Natural killer cell treated with Interleukin-12 subunit alpha and Interleukin-12 subunit beta and Interleukin-15 and Interleukin-18, amount 100 ng/mL, for 72 hours (primary cell): ENCODE measurements around the gene UBE4B. TPM values are rescaled to one million over a fixed set of nuclear protein-coding genes. Genes with fewer than 3 reads are reported as not detected.
"Not testable (repeated sequence)": the region's sequence is repeated elsewhere in the genome, so short reads cannot be mapped to it uniquely, and the experiment has no call there.

ENCODE experiments used
- ATAC-seq, 2 donors: fragments of 150-1000 bp; cut with Tn5 transposase in 1 of 2; sonication (Bioruptor Pico), chemical (Tn5 transposase) in 1 of 2; 2 replicates each; pipeline ENCODE4 v1.10.0; 2021
- DNase-seq: peaks from one replicate; pipeline ENCODE4 v3.0.0; 2022; ENCODE audit warnings: low spot score
- H3K27ac Mint-ChIP-seq, 2 donors: 1 replicate in 1 of 2; 2 replicates in 1 of 2; pipeline ENCODE4 v1.8.0; 2022; ENCODE audit warnings: mixed read lengths in 2 of 2, mild to moderate bottlenecking in 1 of 2, moderate library complexity in 1 of 2
- H3K27me3 Mint-ChIP-seq, 2 donors: 1 replicate in 1 of 2; 2 replicates in 1 of 2; pipeline ENCODE4 v1.8.0; 2022; ENCODE audit warnings: mixed read lengths in 2 of 2
- H3K36me3 Mint-ChIP-seq: one replicate; pipeline ENCODE4 v1.8.0; 2022; ENCODE audit warnings: mixed read lengths
- H3K4me1 Mint-ChIP-seq, 2 donors: 1 replicate in 1 of 2; 2 replicates in 1 of 2; pipeline ENCODE4 v1.8.0; 2022; ENCODE audit warnings: low read depth in 2 of 2, mixed read lengths in 2 of 2, mild to moderate bottlenecking in 1 of 2
- H3K4me3 Mint-ChIP-seq: one replicate; pipeline ENCODE4 v1.8.0; 2022; ENCODE audit warnings: mixed read lengths
- H3K9me3 Mint-ChIP-seq: 2 replicates; pipeline ENCODE4 v1.8.0; 2022; ENCODE audit warnings: mixed read lengths
- total RNA-seq, 2 donors: library from RNA; stranded (reverse); gene quantifications; one replicate each; pipeline ENCODE4 v1.2.3, GENCODE V29; 2022

UBE4B gene
- total RNA-seq, 2 donors from 2014 or later = 36.7 to 52.4 TPM

DNA sequence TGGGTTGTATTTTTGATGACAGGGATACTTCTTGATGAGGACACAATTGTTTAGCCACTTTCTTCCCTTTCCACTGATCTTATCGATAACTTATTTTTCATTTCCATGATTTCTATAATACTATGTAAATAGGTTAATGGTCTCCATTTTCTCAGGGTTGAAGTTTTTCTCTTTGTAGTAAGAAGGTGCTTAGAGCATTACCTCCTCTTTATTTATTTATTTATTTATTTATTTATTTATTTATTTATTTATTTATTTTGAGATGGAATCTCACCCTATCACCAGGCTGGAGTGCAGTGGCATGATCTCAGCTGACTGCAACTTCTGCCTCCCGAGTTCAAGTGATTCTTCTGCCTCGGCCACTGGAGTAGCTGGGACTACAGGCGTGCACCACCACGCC lies 70.4 kb downstream of the UBE4B start:
- H3K36me3 Mint-ChIP-seq = peaks cover 20% of the 10 kb centered on the region
- H3K9me3 Mint-ChIP-seq = no peaks in the 10 kb centered on the region
- no peaks in the 10 kb centered on the region for H3K4me1 Mint-ChIP-seq
- DNase-seq = no peak
- no peaks in the 10 kb centered on the region for H3K27me3 Mint-ChIP-seq
- no peak overlapping the region for H3K4me3 Mint-ChIP-seq
- no peak overlapping the region for H3K27ac Mint-ChIP-seq
- ATAC-seq = no peak

GRCh38 chr1:10104834-10105233 lies 72.1 kb downstream of the UBE4B start:
- Mint-ChIP-seq H3K4me1 (no peaks in the 10 kb centered on the region), H3K4me3 (no peak overlapping the region), H3K9me3 (no peaks in the 10 kb centered on the region), H3K27me3 (no peaks in the 10 kb centered on the region), H3K36me3 (peaks cover 20% of the 10 kb centered on the region), H3K27ac (no peak overlapping the region)
- ATAC-seq (no peak), DNase-seq (no peak)

- DNase-seq = no peak
- Mint-ChIP-seq H3K9me3 (no peaks in the 10 kb centered on the region), H3K36me3 (peaks cover 20% of the 10 kb centered on the region), H3K4me3 (no peak overlapping the region), H3K27ac (no peak overlapping the region), H3K27me3 (no peaks in the 10 kb centered on the region), H3K4me1 (no peaks in the 10 kb centered on the region)
- ATAC-seq = no peak
These were observed 72.7 kb downstream of the UBE4B start for GRCh38 chr1:10105484-10105883.

DNA sequence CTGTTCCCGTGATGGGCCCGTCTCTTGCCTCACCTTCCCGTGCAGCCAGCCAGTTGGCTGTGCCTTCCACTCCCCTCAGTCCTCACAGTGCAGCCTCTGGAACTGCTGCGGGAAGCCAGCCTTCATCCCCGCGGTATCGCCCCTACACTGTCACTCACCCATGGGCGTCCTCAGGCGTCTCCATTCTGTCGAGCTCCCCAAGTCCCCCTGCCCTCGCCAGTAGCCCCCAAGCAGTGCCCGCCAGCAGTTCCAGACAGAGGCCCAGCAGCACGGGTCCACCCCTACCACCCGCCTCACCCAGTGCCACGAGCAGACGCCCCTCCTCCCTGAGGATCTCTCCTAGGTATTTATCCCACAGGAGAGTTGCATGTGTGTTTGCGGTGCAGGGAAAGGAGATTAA lies 73.5 kb downstream of the UBE4B start:
- H3K4me1 Mint-ChIP-seq = peaks cover under 1 to 5% of the 10 kb centered on the region in 2 donors
- no peak overlapping the region for H3K27ac Mint-ChIP-seq
- peaks cover 20% of the 10 kb centered on the region for H3K36me3 Mint-ChIP-seq
- ATAC-seq = no peak
- H3K4me3 Mint-ChIP-seq = no peak overlapping the region
- no peak for DNase-seq
- H3K27me3 Mint-ChIP-seq = no peaks in the 10 kb centered on the region
- no peaks in the 10 kb centered on the region for H3K9me3 Mint-ChIP-seq

DNA sequence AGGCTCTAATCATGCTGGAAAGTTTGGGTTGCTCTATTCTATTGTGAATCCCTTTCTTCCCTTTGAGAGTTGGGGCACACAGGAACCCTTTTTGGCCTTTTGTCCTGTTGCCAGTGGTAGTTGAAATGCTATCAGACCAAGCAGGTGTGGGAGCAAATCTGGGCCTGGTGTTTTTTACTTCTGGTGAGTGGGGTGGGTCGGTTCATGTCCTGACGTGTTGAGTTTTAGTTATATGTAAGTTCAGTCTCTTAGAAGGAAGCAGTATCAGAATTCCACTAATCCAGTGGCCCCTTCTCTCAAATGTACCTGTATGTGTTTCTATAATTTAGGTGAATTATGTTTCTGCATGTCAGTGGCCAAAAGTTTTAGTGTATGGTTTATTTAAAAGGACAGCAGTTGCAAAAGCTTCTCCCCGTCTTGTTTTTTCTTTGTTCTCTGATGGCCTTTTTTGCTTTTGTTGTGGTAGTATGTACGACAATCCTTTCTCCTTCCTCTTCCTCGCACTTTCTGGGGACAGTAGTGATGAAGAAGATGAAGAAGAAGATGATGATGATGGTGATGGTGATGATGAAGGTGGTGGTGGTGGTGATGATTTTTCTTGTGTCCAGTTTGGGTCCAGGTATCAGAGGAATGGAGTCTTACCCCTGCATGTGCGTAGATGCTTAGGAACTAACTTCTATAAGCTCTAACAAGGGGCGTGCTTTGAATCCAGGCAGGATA lies 74.2 kb downstream of the UBE4B start:
- Mint-ChIP-seq H3K27me3 (no peaks in the 10 kb centered on the region), H3K27ac (no peak overlapping the region), H3K9me3 (no peaks in the 10 kb centered on the region), H3K36me3 (peaks cover 20% of the 10 kb centered on the region), H3K4me1 (peaks cover 3 to 7% of the 10 kb centered on the region in 2 donors), H3K4me3 (no peak overlapping the region)
- no peak for DNase-seq
- no peak for ATAC-seq

GRCh38 chr1:10107476-10107847 lies 74.7 kb downstream of the UBE4B start:
- not testable (repeated sequence) for H3K27ac Mint-ChIP-seq, H3K27me3 Mint-ChIP-seq, H3K4me1 Mint-ChIP-seq, H3K4me3 Mint-ChIP-seq, H3K9me3 Mint-ChIP-seq, DNase-seq, ATAC-seq
- peaks cover 20% of the 10 kb centered on the region for H3K36me3 Mint-ChIP-seq

DNA sequence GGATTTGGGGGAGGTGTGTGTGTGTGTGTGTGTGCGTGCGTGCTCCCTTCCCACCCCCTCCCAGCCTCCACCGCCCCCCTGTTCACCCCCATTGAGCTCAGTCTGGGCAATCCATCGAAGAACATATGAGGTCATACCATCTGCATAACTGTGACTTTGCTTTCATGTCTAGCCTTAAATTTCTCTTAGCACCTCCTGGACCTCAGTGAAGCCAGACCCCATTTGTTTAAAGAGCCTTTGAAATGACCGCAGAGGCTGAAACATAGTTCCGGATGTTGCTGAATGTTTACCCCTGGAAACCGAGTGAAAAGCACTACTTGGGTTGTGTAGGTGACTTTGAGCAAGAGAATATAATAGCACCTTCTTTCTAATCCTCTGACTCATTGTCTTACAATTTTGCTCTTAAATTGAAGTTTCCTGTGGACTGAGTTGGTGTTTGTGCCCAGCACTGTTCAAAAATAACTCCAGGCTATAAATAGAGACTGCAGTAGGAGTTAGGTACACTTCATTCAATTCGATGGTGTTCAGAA lies 75.4 kb downstream of the UBE4B start:
- DNase-seq = no peak
- ATAC-seq = no peak
- Mint-ChIP-seq H3K36me3 (peaks cover 20% of the 10 kb centered on the region), H3K4me3 (no peak overlapping the region), H3K27ac (no peak overlapping the region), H3K27me3 (no peaks in the 10 kb centered on the region), H3K9me3 (no peaks in the 10 kb centered on the region), H3K4me1 (peaks cover 10 to 16% of the 10 kb centered on the region in 2 donors)

DNA sequence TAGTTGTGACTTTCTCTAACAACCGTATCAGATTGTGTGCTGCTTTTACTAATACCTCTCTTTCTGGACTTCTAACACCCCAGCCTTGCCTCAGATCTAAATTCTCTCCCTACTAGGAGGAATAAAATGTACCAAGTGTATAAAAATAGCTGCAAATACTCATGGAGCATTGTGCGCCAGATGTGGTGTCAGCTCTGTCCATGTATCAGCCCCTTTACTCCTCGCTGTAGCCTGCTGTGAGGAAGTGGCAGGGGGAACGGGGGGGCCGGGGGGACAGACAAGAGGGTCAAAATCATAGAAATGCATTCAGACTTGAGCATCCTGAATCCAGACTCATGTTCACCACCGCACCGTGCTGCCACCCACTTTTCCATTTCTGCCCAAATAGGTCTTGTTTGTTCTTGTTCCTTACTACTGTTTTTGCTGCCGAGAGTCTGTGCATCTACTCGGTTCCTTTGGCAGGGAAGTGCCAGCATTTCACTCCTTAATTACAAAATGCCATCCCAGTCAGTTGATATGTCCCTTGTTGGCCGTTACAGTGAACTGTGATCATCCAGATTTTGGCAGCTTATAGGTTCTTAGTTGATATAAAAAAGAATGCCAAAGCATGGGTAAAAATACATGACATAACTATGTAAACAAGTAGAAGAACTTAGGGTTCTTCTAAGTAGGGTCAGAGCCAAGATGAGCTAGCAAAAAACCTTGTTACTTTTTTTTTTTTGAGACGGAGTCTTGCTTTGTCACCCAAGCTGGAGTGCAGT lies 76.4 kb downstream of the UBE4B start:
- ATAC-seq (no peak), DNase-seq (no peak)
- Mint-ChIP-seq H3K27ac (no peak overlapping the region), H3K4me1 (peaks cover 13 to 19% of the 10 kb centered on the region in 2 donors), H3K9me3 (no peaks in the 10 kb centered on the region), H3K27me3 (no peaks in the 10 kb centered on the region), H3K4me3 (no peak overlapping the region), H3K36me3 (peaks cover 20% of the 10 kb centered on the region)

DNA sequence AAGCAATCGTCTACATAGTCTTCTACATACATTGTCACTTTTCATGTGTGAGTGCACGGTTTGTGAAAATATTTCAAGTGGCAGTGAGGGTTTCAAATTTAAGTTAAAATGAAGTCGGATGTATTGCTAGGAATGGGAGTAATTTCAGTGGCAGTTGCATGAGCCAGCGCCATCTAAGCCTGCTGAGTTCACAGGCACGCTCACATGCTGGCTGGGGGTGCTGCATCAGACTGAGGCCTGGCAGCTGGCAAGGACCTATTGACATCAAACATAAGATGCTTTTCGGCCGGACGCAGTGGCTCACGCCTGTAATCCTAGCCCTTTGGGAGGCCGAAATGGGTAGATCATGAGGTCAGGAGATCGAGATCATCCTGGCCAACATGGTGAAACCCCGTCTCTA lies 80.7 kb downstream of the UBE4B start:
- Mint-ChIP-seq H3K4me1 (peaks cover 13 to 19% of the 10 kb centered on the region in 2 donors), H3K27ac (peak overlapping the region in 1 of 2 donors; percentile 84), H3K27me3 (no peaks in the 10 kb centered on the region), H3K9me3 (no peaks in the 10 kb centered on the region), H3K36me3 (peaks cover 4% of the 10 kb centered on the region), H3K4me3 (no peak overlapping the region)
- ATAC-seq (no peak), DNase-seq (no peak)

DNA sequence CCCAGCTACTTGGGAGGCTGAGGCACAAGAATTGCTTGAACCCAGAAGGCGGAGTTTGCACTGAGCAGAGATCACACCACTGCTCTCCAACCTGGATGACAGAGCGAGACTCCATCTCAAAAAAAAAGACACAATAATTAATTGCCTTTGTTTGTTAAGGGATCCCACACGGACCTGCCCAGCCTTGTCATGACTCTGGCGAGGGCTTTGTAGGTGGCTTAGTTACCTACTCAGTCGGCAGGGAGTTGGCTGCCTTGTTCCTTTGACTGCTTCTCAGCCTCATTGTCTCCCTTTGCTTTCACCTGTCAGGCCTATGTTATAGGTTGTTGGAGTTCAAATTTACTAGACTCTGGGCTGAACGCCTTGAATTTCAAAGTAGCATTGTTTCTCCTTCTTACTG lies 82.0 kb downstream of the UBE4B start:
- no peaks in the 10 kb centered on the region for H3K27me3 Mint-ChIP-seq
- H3K27ac Mint-ChIP-seq = no peak overlapping the region
- peaks cover 13 to 19% of the 10 kb centered on the region in 2 donors for H3K4me1 Mint-ChIP-seq
- ATAC-seq = no peak
- peaks cover 6% of the 10 kb centered on the region for H3K36me3 Mint-ChIP-seq
- no peak for DNase-seq
- H3K4me3 Mint-ChIP-seq = no peak overlapping the region
- no peaks in the 10 kb centered on the region for H3K9me3 Mint-ChIP-seq

DNA sequence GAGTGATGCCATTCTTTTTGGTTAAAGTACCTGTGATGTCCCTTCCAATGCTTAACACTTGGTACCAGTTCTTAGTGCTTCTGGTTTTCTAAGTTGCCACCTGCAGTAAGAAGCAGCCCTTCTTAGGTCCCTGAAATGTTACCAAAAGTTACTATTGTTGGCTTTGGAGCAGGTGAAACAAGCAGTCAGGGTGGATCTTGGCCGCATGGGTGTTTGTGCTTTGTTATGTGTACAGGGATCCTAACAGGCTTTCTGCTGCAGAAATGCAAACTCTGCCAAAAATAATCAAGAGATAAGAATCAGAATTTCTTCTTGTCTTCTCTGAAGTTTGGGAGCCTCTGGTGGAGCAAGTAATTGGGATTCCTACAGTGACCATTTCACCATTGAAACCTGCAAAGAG lies 84.4 kb downstream of the UBE4B start:
- no peak for DNase-seq
- no peak for ATAC-seq
- H3K9me3 Mint-ChIP-seq = no peaks in the 10 kb centered on the region
- peaks cover 10 to 12% of the 10 kb centered on the region in 2 donors for H3K4me1 Mint-ChIP-seq
- peaks cover 6% of the 10 kb centered on the region for H3K36me3 Mint-ChIP-seq
- H3K27me3 Mint-ChIP-seq = no peaks in the 10 kb centered on the region
- no peak overlapping the region for H3K27ac Mint-ChIP-seq
- H3K4me3 Mint-ChIP-seq = no peak overlapping the region

GRCh38 chr1:10117865-10118264 lies 85.1 kb downstream of the UBE4B start:
- no peak for ATAC-seq

GRCh38 chr1:10121688-10122087 lies 88.9 kb downstream of the UBE4B start:
- Mint-ChIP-seq H3K9me3 (no peaks in the 10 kb centered on the region), H3K27me3 (no peaks in the 10 kb centered on the region), H3K4me3 (no peak overlapping the region), H3K4me1 (no peaks in the 10 kb centered on the region), H3K36me3 (peaks cover 6% of the 10 kb centered on the region), H3K27ac (no peak overlapping the region)
- ATAC-seq (no peak), DNase-seq (no peak)

More at GRCh38 chr1:10117865-10118264, 85.1 kb downstream of the UBE4B start:
- no peak overlapping the region for H3K27ac Mint-ChIP-seq
- no peak overlapping the region for H3K4me3 Mint-ChIP-seq
- peaks cover 6% of the 10 kb centered on the region for H3K36me3 Mint-ChIP-seq
- no peaks in the 10 kb centered on the region for H3K27me3 Mint-ChIP-seq
- no peaks in the 10 kb centered on the region for H3K9me3 Mint-ChIP-seq
- H3K4me1 Mint-ChIP-seq = peaks cover 6% of the 10 kb centered on the region in 2 donors
- DNase-seq = no peak

GRCh38 chr1:10122926-10123325 lies 90.2 kb downstream of the UBE4B start:
- H3K36me3 Mint-ChIP-seq = peaks cover 6% of the 10 kb centered on the region
- DNase-seq (no peak), ATAC-seq (no peak)
- no peaks in the 10 kb centered on the region for H3K4me1 Mint-ChIP-seq
- H3K9me3 Mint-ChIP-seq = no peaks in the 10 kb centered on the region
- no peak overlapping the region for H3K27ac Mint-ChIP-seq
- no peak overlapping the region for H3K4me3 Mint-ChIP-seq
- H3K27me3 Mint-ChIP-seq = no peaks in the 10 kb centered on the region
